Measurements from ENCODE around the gene DDIAS. TPM values are rescaled to one million over a fixed set of nuclear protein-coding genes. Genes with fewer than 3 reads are reported as not detected.

DDIAS gene
- total and polyA plus RNA-seq, 9 of the 15 experiments (the other 6 are each of a cell fraction or from before 2014, with no cell fraction given): 9.4 to 27.2 (median 23.3) TPM

GRCh38 chr11:82949352-82949751 is 47.8 kb downstream of the DDIAS start:
- intact Hi-C loops (cut with micrococcal nuclease) (no loop called here), in situ Hi-C loops (cut with MboI) (no loop called here)
- no peak overlapping the region for H3K4me3 ChIP-seq
- H3K9me3 ChIP-seq (replicated peaks; ENCODE audit: control insufficient read depth, insufficient read depth, low read depth, low read length): no peaks in the 10 kb centered on the region
- H3K9ac ChIP-seq (ENCODE audit: insufficient read depth in 1 of 2, low read depth in 2 of 2, low read length in 2 of 2): no peak overlapping the region
- H3K36me3 ChIP-seq (ENCODE audit: control insufficient read depth, insufficient read depth, low read length): no peaks in the 10 kb centered on the region
- BruUV-seq (replicated peaks): no TSS peak
- ATAC-seq: no peak
- H3K79me2 ChIP-seq (ENCODE audit: control insufficient read depth, insufficient read depth, low read length): no peaks in the 10 kb centered on the region
- ChIA-PET POLR2A (no interaction called here), CTCF (ENCODE audit: low intra/inter-chr PET ratio) (no interaction called here)
- H3K27me3 ChIP-seq (ENCODE audit: control insufficient read depth in 2 of 2, insufficient read depth in 2 of 2, low read length in 2 of 2): 0 out of 5 replicates have a peak, but pooled peaks cover 0 to 4% of the 10 kb centered on the region in 2 experiments
- H3K4me2 ChIP-seq (ENCODE audit: insufficient read depth, low read length): no peak overlapping the region
- no peak for DNase-seq (ENCODE audit: extremely low read depth in 1 of 4, low spot score in 3 of 4)
- FAIRE-seq: no peak
- no peak overlapping the region for H3K27ac ChIP-seq (ENCODE audit: extremely low read depth, low read depth, low read length)
- no peak overlapping the region for H2AFZ ChIP-seq (ENCODE audit: low read depth, low read length)
- H4K20me1 ChIP-seq (replicated peaks; ENCODE audit: control insufficient read depth, insufficient read depth, low read length): no peaks in the 10 kb centered on the region
- no peaks in the 10 kb centered on the region for H3K9me1 ChIP-seq (ENCODE audit: control insufficient read depth, insufficient read depth, low read length)
- 0 out of 5 replicates have a peak, but pooled peaks cover 0 to 3% of the 10 kb centered on the region in 2 experiments for H3K4me1 ChIP-seq (replicated peaks in 1 of 2; ENCODE audit: control insufficient read depth in 2 of 2, insufficient read depth in 2 of 2, low read length in 2 of 2)
- TF ChIP-seq U2AF2 (optimal IDR thresholded peaks at IDR 0.05; ENCODE audit: low read depth, low read length): no peak
- TF ChIP-seq GTF2E2 (tag; IDR thresholded peaks at IDR 0.05): no peak
- TF ChIP-seq BCLAF1 (IDR thresholded peaks at IDR 0.05; ENCODE audit: borderline replicate concordance in 1 of 2, control insufficient read depth in 1 of 2, low read depth in 2 of 2, low read length in 1 of 2): no peak
- TF ChIP-seq STAT5A (IDR thresholded peaks at IDR 0.05; ENCODE audit: borderline replicate concordance, low read length): no peak
- no peak for TF ChIP-seq ZNF639 (CRISPR knock-in tag; conservative IDR thresholded peaks at IDR 0.05 in 1 of 2, IDR thresholded peaks at IDR 0.05 in 1 of 2)
- no peak for TF ChIP-seq BMI1 (IDR thresholded peaks at IDR 0.05; ENCODE audit: low read length)
